NK-92 treated with Interleukin-12 subunit alpha and Interleukin-12 subunit beta, amount 100 ng/mL, for 24 hours (cell line): ENCODE data around the gene HSPA9.
"Not testable (repeated sequence)": the region's sequence is repeated elsewhere in the genome, so short reads cannot be mapped to it uniquely, and the experiment has no call there.

Source experiments
- DNase-seq: peaks from one replicate; lab custom pipeline; 2025; lab: John Stamatoyannopoulos, UW

HSPA9 gene

DNA sequence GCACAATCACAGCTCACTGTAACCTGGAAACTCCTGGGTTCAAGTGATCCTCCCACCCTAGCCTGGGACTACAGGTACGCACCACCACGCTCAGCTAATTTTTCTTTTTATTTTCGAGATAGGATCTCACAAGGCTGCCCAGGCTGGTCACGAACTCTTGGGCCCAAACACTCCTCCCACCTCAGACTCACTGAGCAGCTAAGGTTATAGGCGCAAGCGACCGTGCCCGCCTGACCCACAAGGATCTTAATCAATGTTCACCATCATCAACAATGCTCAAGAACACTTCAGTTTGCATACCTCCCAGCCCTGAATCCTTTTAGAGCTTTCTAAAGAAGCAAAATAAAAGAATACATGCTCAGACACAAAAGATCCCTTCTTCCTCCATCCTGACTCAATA lies 45.4 kb downstream of the HSPA9 start:
- no peak for DNase-seq

- no peak for DNase-seq
These were observed 46.3 kb downstream of the HSPA9 start for GRCh38 chr5:138528744-138529469.

DNA sequence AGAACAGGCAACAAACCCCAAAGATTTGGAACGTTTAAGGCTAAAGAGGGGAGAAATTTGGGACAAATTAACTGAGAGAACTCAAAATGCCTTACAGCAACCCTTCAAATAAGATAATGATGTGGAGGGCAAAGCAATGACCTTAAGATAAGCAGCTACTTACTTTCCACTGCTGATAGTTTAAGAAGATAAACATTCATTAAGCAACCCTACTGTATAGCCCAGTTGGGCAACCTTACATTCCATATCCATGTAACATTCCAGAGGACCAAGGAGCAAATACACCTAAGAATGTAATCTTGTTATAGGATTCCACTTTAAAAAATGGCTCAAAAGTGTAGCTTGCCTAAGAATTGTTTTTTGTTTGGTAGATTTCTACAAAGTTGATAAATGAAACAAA lies 47.0 kb downstream of the HSPA9 start:
- DNase-seq = no peak

DNA sequence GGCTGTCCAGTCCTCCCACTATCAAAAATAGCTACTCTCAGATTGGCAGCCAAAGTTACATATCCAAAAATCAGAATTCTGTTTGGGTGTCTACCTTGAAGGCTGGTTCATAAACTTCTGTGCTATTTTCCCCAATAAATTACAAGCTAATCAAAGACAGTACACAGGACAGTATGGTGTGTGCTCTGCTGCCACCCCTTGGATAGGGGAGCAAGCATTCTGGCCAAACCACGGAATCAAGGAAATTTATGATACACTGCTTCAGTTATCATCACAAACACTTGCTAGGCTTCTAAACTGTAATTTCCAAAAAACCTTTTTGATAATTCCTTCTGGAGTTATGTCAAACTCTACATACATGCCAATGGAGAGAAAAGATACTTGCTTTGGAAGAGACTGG lies 48.0 kb downstream of the HSPA9 start:
- no peak for DNase-seq

DNA sequence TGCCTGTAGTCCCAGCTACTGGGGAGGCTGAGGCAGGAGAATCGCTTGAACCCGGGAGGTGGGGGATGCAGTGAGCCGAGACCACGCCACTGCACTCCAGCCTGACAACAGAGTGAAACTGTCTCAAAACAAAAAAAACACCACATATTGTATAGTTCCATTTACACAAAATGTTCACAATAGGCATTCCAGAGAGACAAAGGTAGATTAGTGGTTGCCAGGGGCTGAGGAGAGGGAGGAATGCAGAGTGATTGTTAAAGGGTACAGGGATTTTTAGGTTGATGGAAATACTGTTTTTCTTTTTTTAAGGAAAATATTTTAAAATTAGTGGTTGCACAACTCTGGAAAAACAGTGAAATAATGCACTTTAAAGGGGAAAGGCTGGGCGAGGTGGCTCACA lies 51.8 kb downstream of the HSPA9 start:
- no peak for DNase-seq

- DNase-seq = no peak
These were observed 54.2 kb downstream of the HSPA9 start for GRCh38 chr5:138520971-138521370.

DNA sequence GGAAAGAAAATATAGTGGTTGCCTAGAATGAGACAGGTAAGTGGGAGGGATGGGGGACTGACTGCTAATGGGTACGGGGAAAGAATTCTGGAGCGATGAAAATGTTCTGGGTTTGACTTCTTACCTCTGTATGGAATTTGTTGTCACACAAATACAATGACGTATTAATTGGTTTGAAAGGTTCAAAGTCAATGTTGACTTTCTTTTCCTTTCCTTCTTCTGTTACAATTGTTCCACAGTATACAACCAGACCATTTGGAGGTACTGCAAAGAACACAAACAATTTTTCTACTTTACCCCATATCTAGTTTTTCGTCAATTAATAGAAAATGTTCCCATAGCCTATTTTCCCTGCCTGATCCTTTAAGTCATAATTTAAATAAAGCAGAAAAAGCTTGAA lies 57.8 kb downstream of the HSPA9 start:
- no peak for DNase-seq

- DNase-seq = no peak
These were observed 59.5 kb downstream of the HSPA9 start for GRCh38 chr5:138515556-138516245.

DNA sequence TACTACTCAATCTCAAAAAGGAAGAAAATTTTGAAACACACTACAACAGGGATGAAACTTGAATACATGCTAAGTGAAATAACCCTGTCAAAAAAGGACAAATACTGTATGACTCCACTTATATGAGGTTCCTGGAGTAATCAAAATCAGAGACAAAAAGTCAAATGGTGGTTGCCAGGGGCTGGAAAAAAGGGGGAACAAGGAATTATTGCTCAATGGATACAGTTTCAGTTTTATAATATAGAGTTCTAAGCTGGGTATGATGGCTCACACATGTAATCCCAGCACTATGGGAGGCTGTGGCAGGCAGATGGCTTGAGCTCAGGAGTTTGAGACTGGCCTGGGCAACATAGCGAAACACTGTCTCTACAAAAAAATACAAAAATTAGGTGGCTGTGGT lies 61.2 kb downstream of the HSPA9 start:
- DNase-seq = no peak

DNA sequence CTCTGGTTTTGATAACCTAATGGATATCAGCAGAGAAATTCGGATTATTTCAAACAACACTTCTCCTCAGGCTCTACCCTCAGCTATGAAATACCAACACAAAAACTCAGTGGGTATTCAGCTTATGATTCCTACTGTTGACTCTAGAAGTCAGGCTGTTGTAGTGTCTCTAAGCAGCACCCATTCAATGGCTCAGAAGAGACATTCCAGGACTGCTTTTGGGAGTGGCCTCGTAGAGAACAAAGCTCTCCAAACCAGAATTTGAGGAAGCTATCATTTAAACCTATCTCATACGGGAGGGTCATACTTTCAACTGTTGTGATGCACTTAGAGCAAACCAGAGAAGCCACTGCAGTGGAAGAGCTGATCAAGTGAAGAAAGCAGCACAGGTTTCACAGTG lies 66.2 kb downstream of the HSPA9 start:
- no peak for DNase-seq

GRCh38 chr5:138507485-138507884 lies 67.7 kb downstream of the HSPA9 start:
- not testable (repeated sequence) for DNase-seq

- no peak for DNase-seq
These were observed 68.6 kb downstream of the HSPA9 start for GRCh38 chr5:138506370-138507306.

GRCh38 chr5:138504799-138505198 lies 70.4 kb downstream of the HSPA9 start:
- DNase-seq = no peak
